PFSK-1 (cell line): Measurements from ENCODE around the gene MUC22.

Source experiments
- POLR2AphosphoS5 ChIP-seq: IDR thresholded peaks from 2 replicates; pipeline ENCODE4 v1.6.1; 2012; ENCODE audit warnings: low read depth, mild to moderate bottlenecking, control low read depth, low read length, moderate library complexity
- SIN3A ChIP-seq: IDR thresholded peaks from 2 replicates; pipeline ENCODE4 v1.6.1; 2012; ENCODE audit warnings: mild to moderate bottlenecking, low read length, moderate library complexity, borderline replicate concordance; ENCODE audit not compliant: insufficient read depth

- TF ChIP-seq SIN3A: no peak
- TF ChIP-seq POLR2AphosphoS5: no peak
Observed at GRCh38 chr6:31057426-31058003, 47.2 kb downstream of the MUC22 start.
